H1 (cell line): ENCODE data around the gene ARPC2. TPM values are rescaled to one million over a fixed set of nuclear protein-coding genes. Genes with fewer than 3 reads are reported as not detected.

Source experiments
- CTCF ChIA-PET: fragments of 300-600 bp; sonication (Branson Sonifier 250); formaldehyde crosslinking; loops from one replicate; lab custom pipeline; 2021; ENCODE audit not compliant: partially characterized antibody; lab: Charles Lee
- POLR2A ChIA-PET: fragments of 300-600 bp; sonication (Branson Sonifier 250); formaldehyde crosslinking; loops from one replicate; lab custom pipeline; 2021; ENCODE audit warnings: inconsistent platforms; ENCODE audit not compliant: partially characterized antibody; lab: Charles Lee
- DNase-seq, 2 experiments: peaks; one replicate each; pipeline versions ENCODE4 v3.0.0 to v3.0.0-alpha.2; 2010 to 2022; ENCODE audit warnings: low spot score in 2 of 2, low read depth in 1 of 2, mixed read lengths in 1 of 2
- FAIRE-seq: peaks from 2 replicates; lab custom pipeline; 2011; peaks lifted over from hg19 to GRCh38; lab: Jason Lieb, UNC
- H2AFZ ChIP-seq: 2 replicates; pipeline ENCODE4 v1.8.1; 2012; ENCODE audit warnings: low read length, inconsistent platforms
- H2AK5ac ChIP-seq: 2 replicates; pipeline ENCODE4 v1.6.1; 2013; ENCODE audit warnings: low read depth, low read length
- H2BK120ac ChIP-seq: replicated peaks from 2 replicates; pipeline ENCODE3; 2013; ENCODE audit warnings: low read depth, low read length, inconsistent platforms
- H2BK12ac ChIP-seq: 2 replicates; pipeline ENCODE4 v1.6.1; 2013; ENCODE audit warnings: low read depth, low read length
- H2BK15ac ChIP-seq: 2 replicates; pipeline ENCODE4 v1.6.1; 2013; ENCODE audit warnings: low read length
- H2BK20ac ChIP-seq: 2 replicates; pipeline ENCODE4 v1.6.1; 2013; ENCODE audit warnings: low read length
- H2BK5ac ChIP-seq: 2 replicates; pipeline ENCODE4 v1.6.1; 2013; ENCODE audit warnings: low read depth, low read length
- H3K14ac ChIP-seq: 2 replicates; pipeline ENCODE4 v1.6.1; 2013; ENCODE audit warnings: inconsistent platforms; ENCODE audit not compliant: insufficient read length
- H3K18ac ChIP-seq: 2 replicates; pipeline ENCODE4 v1.6.1; 2013; ENCODE audit warnings: low read length; ENCODE audit errors: extremely low read depth
- H3K23ac ChIP-seq: 2 replicates; pipeline ENCODE4 v1.6.1; 2013; ENCODE audit warnings: inconsistent platforms; ENCODE audit not compliant: insufficient read length
- H3K23me2 ChIP-seq: 2 replicates; pipeline ENCODE4 v1.6.1; 2013; ENCODE audit warnings: low read depth, low read length
- H3K27ac ChIP-seq: 2 replicates; pipeline ENCODE4 v1.6.1; 2011; ENCODE audit warnings: low read depth, low read length, inconsistent platforms
- H3K27me3 ChIP-seq, 4 experiments: replicated peaks in 1 of 4; 1 replicate in 1 of 4; 2 replicates in 3 of 4; pipeline versions ENCODE4 v1.6.1 to v1.8.1; 2011 to 2013; ENCODE audit warnings: low read length in 3 of 4, mild to moderate bottlenecking in 3 of 4, inconsistent platforms in 2 of 4, mixed read lengths in 2 of 4, moderate library complexity in 1 of 4; ENCODE audit not compliant: control insufficient read depth in 3 of 4, insufficient read depth in 3 of 4; ENCODE audit errors: extremely low read depth in 1 of 4
- H3K36me3 ChIP-seq, 4 experiments: 2 replicates each; pipeline versions ENCODE4 v1.6.1 to v1.8.1; 2011 to 2013; ENCODE audit warnings: mild to moderate bottlenecking in 4 of 4, low read length in 3 of 4, moderate library complexity in 2 of 4, control low read depth in 1 of 4, inconsistent platforms in 1 of 4; ENCODE audit not compliant: insufficient read depth in 4 of 4, control insufficient read depth in 2 of 4
- H3K4ac ChIP-seq: replicated peaks from 2 replicates; pipeline ENCODE3; 2013; ENCODE audit warnings: low read length, low read depth, mixed read lengths, inconsistent platforms; ENCODE audit not compliant: insufficient read length
- H3K4me1 ChIP-seq, 4 experiments: replicated peaks in 1 of 4; 1 replicate in 1 of 4; 2 replicates in 3 of 4; pipeline versions ENCODE4 v1.6.1 to v1.8.1; 2011 to 2013; ENCODE audit warnings: low read length in 3 of 4, inconsistent platforms in 2 of 4, mixed read lengths in 1 of 4; ENCODE audit not compliant: insufficient read depth in 4 of 4, control insufficient read depth in 3 of 4
- H3K4me2 ChIP-seq, 2 experiments: 2 replicates each; pipeline versions ENCODE4 v1.6.1 to v1.8.1; 2011 to 2013; ENCODE audit warnings: low read depth in 2 of 2, low read length in 2 of 2, control low read depth in 1 of 2, inconsistent platforms in 1 of 2, mild to moderate bottlenecking in 1 of 2; ENCODE audit not compliant: insufficient read depth in 1 of 2
- H3K4me3 ChIP-seq, 4 experiments: fragments of 200-600, 300-600 bp in 1 of 4; sonication (generic), shearing (Covaris generic), sonication (Bioruptor Twin) in 1 of 4; 2 replicates each; pipeline versions ENCODE4 v1.5.1 to v1.8.1; 2011 to 2016; ENCODE audit warnings: low read length in 4 of 4, low read depth in 3 of 4, control low read depth in 2 of 4, inconsistent platforms in 2 of 4, mild to moderate bottlenecking in 2 of 4, mixed read lengths in 1 of 4, moderate library complexity in 1 of 4; ENCODE audit not compliant: insufficient read depth in 2 of 4; ENCODE audit errors: extremely low read depth in 1 of 4
- H3K56ac ChIP-seq: replicated peaks from 2 replicates; pipeline ENCODE3; 2013; ENCODE audit warnings: low read depth, mild to moderate bottlenecking, mixed read lengths, low read length, inconsistent platforms; ENCODE audit not compliant: insufficient read length
- H3K79me1 ChIP-seq: 2 replicates; pipeline ENCODE4 v1.6.1; 2013; ENCODE audit warnings: low read depth, low read length, control low read depth
- H3K79me2 ChIP-seq, 2 experiments: 2 replicates each; pipeline versions ENCODE4 v1.6.1 to v1.8.1; 2012 to 2013; ENCODE audit warnings: low read length in 2 of 2, mild to moderate bottlenecking in 2 of 2, inconsistent platforms in 1 of 2; ENCODE audit not compliant: insufficient read depth in 2 of 2, control insufficient read depth in 1 of 2
- H3K9ac ChIP-seq, 4 experiments: replicated peaks in 1 of 4; 1 replicate in 1 of 4; 2 replicates in 3 of 4; pipeline versions ENCODE4 v1.6.1 to v1.8.1; 2011 to 2013; ENCODE audit warnings: low read depth in 3 of 4, low read length in 3 of 4, control low read depth in 2 of 4, mild to moderate bottlenecking in 2 of 4, moderate library complexity in 2 of 4, inconsistent platforms in 1 of 4; ENCODE audit errors: extremely low read depth in 1 of 4
- H3K9me3 ChIP-seq, 2 experiments: 2 replicates each; pipeline versions ENCODE4 v1.6.1 to v1.8.1; 2012 to 2013; ENCODE audit warnings: mild to moderate bottlenecking in 2 of 2, moderate library complexity in 2 of 2, control low read depth in 1 of 2, inconsistent platforms in 1 of 2, low read depth in 1 of 2, low read length in 1 of 2, mixed read lengths in 1 of 2; ENCODE audit not compliant: insufficient read depth in 2 of 2
- H4K20me1 ChIP-seq, 2 experiments: replicated peaks in 1 of 2; 2 replicates each; pipeline versions ENCODE3 to v1.8.1; 2011 to 2013; ENCODE audit warnings: inconsistent platforms in 2 of 2, low read length in 2 of 2, mild to moderate bottlenecking in 1 of 2; ENCODE audit not compliant: insufficient read depth in 2 of 2, control insufficient read depth in 1 of 2
- H4K5ac ChIP-seq: 2 replicates; pipeline ENCODE4 v1.6.1; 2013; ENCODE audit warnings: low read length, low read depth, mixed read lengths, inconsistent platforms; ENCODE audit not compliant: insufficient read length
- H4K8ac ChIP-seq: 2 replicates; pipeline ENCODE4 v1.8.0; 2013; ENCODE audit warnings: mild to moderate bottlenecking, moderate library complexity, low read length, inconsistent platforms; ENCODE audit not compliant: insufficient read depth; ENCODE audit errors: extremely low read depth
- H4K91ac ChIP-seq: replicated peaks from 2 replicates; pipeline ENCODE3; 2013; ENCODE audit warnings: low read length, mixed read lengths, inconsistent platforms; ENCODE audit not compliant: insufficient read length
- ASH2L ChIP-seq: fragments of 200-600, 300-600 bp; sonication (generic); IDR thresholded peaks from one replicate; pipeline ENCODE4 v1.7.1; 2017; ENCODE audit warnings: low read length
- CTCF ChIP-seq, 3 experiments: IDR thresholded peaks; 1 replicate in 2 of 3; 2 replicates in 1 of 3; pipeline versions ENCODE4 v1.5.1 to v1.6.1; 2011; ENCODE audit warnings: low read length in 3 of 3, mild to moderate bottlenecking in 3 of 3, inconsistent platforms in 2 of 3, low read depth in 1 of 3, moderate library complexity in 1 of 3; ENCODE audit not compliant: insufficient read depth in 1 of 3; ENCODE audit errors: control extremely low read depth in 1 of 3
- JUND ChIP-seq: IDR thresholded peaks from 2 replicates; pipeline ENCODE4 v1.6.1; 2011; ENCODE audit warnings: mild to moderate bottlenecking, improper control_type of control experiment, low read length
- KDM5A ChIP-seq: fragments of 200-600 bp; IDR thresholded peaks from 2 replicates; pipeline ENCODE4 v1.7.1; 2012; ENCODE audit warnings: mild to moderate bottlenecking, low read length, inconsistent platforms, mixed read lengths
- POLR2AphosphoS5 ChIP-seq: IDR thresholded peaks from 2 replicates; pipeline ENCODE4 v1.6.1; 2011; ENCODE audit warnings: low read depth, low read length
- RAD21 ChIP-seq, 2 experiments: IDR thresholded peaks in 1 of 2; conservative IDR thresholded peaks in 1 of 2; 2 replicates each; pipeline ENCODE4 v1.6.1; 2011; ENCODE audit warnings: low read depth in 2 of 2, low read length in 2 of 2, improper control_type of control experiment in 1 of 2, inconsistent platforms in 1 of 2, mild to moderate bottlenecking in 1 of 2, moderate library complexity in 1 of 2
- RFX5 ChIP-seq: IDR thresholded peaks from 2 replicates; pipeline ENCODE4 v1.6.1; 2011; ENCODE audit warnings: low read depth, low read length, improper control_type of control experiment, borderline replicate concordance
- YY1 ChIP-seq: IDR thresholded peaks from 2 replicates; pipeline ENCODE4 v1.6.1; 2011; ENCODE audit warnings: low read depth, mild to moderate bottlenecking, low read length
- WGBS, 2 experiments: shearing (Covaris generic) in 1 of 2; methylation state at CpG; one replicate each; pipeline versions ENCODE4 v1.1.6 to v1.1.7; 2013 to 2015; ENCODE audit warnings: low lambda C conversion rate in 2 of 2, mixed read lengths in 2 of 2, inconsistent platforms in 1 of 2, low coverage in 1 of 2, missing lambda C conversion rate in 1 of 2; ENCODE audit not compliant: insufficient replicate concordance in 2 of 2, insufficient coverage in 1 of 2, insufficient read length in 1 of 2; ENCODE audit errors: extremely low coverage in 1 of 2, missing lambda C conversion rate in 1 of 2; 5-methylcytosine and 5-hydroxymethylcytosine counted together
- polyA plus RNA-seq, 7 experiments: library from polyadenylated mRNA; depleted of rRNA in 3 of 7; stranded (reverse) in 5 of 7; unstranded in 2 of 7; fragments of >200 nt in 5 of 7; fragments of 200-250 nt in 2 of 7; gene quantifications; 1 replicate in 5 of 7; 2 replicates in 1 of 7; 4 replicates in 1 of 7; pipeline versions ENCODE4 v1.2.1 to v1.2.3, GENCODE V29; 2011 to 2013; ENCODE audit warnings: missing spikeins in 2 of 7, mixed read lengths in 2 of 7
- total RNA-seq: library from RNA; stranded (reverse); fragmentation: NEBNext Ultra II Directional; extraction: Animal tissue kit (Norgen Biotek cat#: 25700); gene quantifications from 2 replicates; pipeline ENCODE4 v1.2.1, GENCODE V29; 2021

ARPC2 gene
- total and polyA plus RNA-seq, 2 of the 8 experiments (the other 6 are each of a cell fraction or from before 2014, with no cell fraction given), result 174 to 195 TPM

GRCh38 chr2:218168635-218169462 lies 48.1 kb upstream of the ARPC2 start:
- H3K27ac ChIP-seq, result no peak overlapping the region
- H3K23ac ChIP-seq, result no peak overlapping the region
- H2BK15ac ChIP-seq, result no peak overlapping the region
- H3K79me2 ChIP-seq, result no peaks in the 10 kb centered on the region
- H3K4me2 ChIP-seq, result no peak overlapping the region; a peak in 1 of 4 replicates
- no peaks in the 10 kb centered on the region for H3K23me2 ChIP-seq
- no peak overlapping the region for H2BK120ac ChIP-seq
- no peak overlapping the region for H3K18ac ChIP-seq
- 0 out of 2 replicates have a peak overlapping the region, but pooled peaks have one; percentile 30 for H2BK5ac ChIP-seq
- no peak overlapping the region for H3K4me3 ChIP-seq
- no peak overlapping the region for H3K4ac ChIP-seq
- peak; percentile 60 for FAIRE-seq
- H2BK12ac ChIP-seq, result no peak overlapping the region
- 0 out of 7 replicates have a peak, but pooled peaks cover 0 to 3% (median 0%) of the 10 kb centered on the region in 4 experiments for H3K27me3 ChIP-seq
- H2AFZ ChIP-seq, result peak overlapping the region; percentile 43; the same call in 1 of the 2 replicates
- H3K4me1 ChIP-seq, result peaks cover 0 to 3% (median 0%) of the 10 kb centered on the region in 4 experiments; a peak in 1 of 7 replicates
- WGBS, 2 experiments, result 58% methylated on average over 9 of the region's 9 CpGs; no CpG with 5 or more reads in 1 of the 2 experiments
- H3K36me3 ChIP-seq, result no peaks in the 10 kb centered on the region
- CTCF ChIA-PET, result interaction anchor here (0.6 to 2.8 kb wide), 18 partner anchors 10 to 382 kb away, joined by 3 to 25 read pairs (median 4); partner anchors contain the start of gene RUFY4
- no peaks in the 10 kb centered on the region for H4K20me1 ChIP-seq
- no peak overlapping the region for H4K8ac ChIP-seq
- H3K56ac ChIP-seq, result no peak overlapping the region
- no peak overlapping the region for H4K5ac ChIP-seq
- H3K9ac ChIP-seq, result no peak overlapping the region
- H4K91ac ChIP-seq, result no peak overlapping the region
- no peak overlapping the region for H2AK5ac ChIP-seq
- no peaks in the 10 kb centered on the region for H3K9me3 ChIP-seq
- H2BK20ac ChIP-seq, result no peak overlapping the region
- POLR2A ChIA-PET, result interaction anchor here (0.8 kb wide), 1 partner anchor 90 kb away, joined by 3 read pairs; no protein-coding TSS in a partner anchor
- 0 out of 2 replicates have a peak, but pooled peaks have one; percentile 10 for TF ChIP-seq YY1
- no peak for TF ChIP-seq RFX5
- TF ChIP-seq ASH2L, result no peak
- no peak for TF ChIP-seq KDM5A
- no peak for TF ChIP-seq POLR2AphosphoS5
- TF ChIP-seq RAD21 (IDR thresholded peaks at IDR 0.05 in 1 of 2, conservative IDR thresholded peaks at IDR 0.05 in 1 of 2; ENCODE audit: low read depth in 2 of 2, low read length in 2 of 2), result peak; percentile 51 to 68; a peak in 3 of 4 replicates
- no peak for TF ChIP-seq JUND
- peak; percentile 58 to 80 (median 76) for TF ChIP-seq CTCF (IDR thresholded peaks at IDR 0.05; ENCODE audit: control extremely low read depth in 1 of 3, insufficient read depth in 1 of 3, low read depth in 1 of 3, low read length in 3 of 3)
- DNase-seq, result peak; percentile 33 to 92
- no peaks in the 10 kb centered on the region for H3K79me1 ChIP-seq
- no peak overlapping the region for H3K14ac ChIP-seq
